Prostate gland (tissue), 2 donors: ENCODE results near the gene SMPD3. TPM values are rescaled to one million over a fixed set of nuclear protein-coding genes. Genes with fewer than 3 reads are reported as not detected.

Experiments
- DNase-seq: peaks from one replicate; pipeline ENCODE4 v3.0.0-alpha.2; 2019; ENCODE audit warnings: low spot score
- H3K27ac ChIP-seq, 2 donors: fragments of 200-600 bp; sonication (generic); 2 replicates each; pipeline ENCODE4 v1.5.1; 2017 to 2019
- H3K27me3 ChIP-seq: fragments of 200-600 bp; sonication (generic); replicated peaks from 2 replicates; pipeline ENCODE4 v1.5.1; 2019; ENCODE audit not compliant: insufficient read depth
- H3K36me3 ChIP-seq, 2 donors: fragments of 200-600 bp; sonication (generic); 1 replicate in 1 of 2; 2 replicates in 1 of 2; pipeline versions ENCODE4 v1.5.1 to v1.8.1; 2017 to 2019
- H3K4me1 ChIP-seq: fragments of 200-600 bp; sonication (generic); replicated peaks from 2 replicates; pipeline ENCODE4 v1.5.1; 2019
- H3K4me3 ChIP-seq, 2 donors: fragments of 200-600 bp; sonication (generic); 2 replicates each; pipeline ENCODE4 v1.5.1; 2017 to 2019
- H3K9me3 ChIP-seq: fragments of 200-600 bp; sonication (generic); 2 replicates; pipeline ENCODE4 v1.5.1; 2017
- POLR2A ChIP-seq: fragments of 450-650 bp; IDR thresholded peaks from one replicate; pipeline ENCODE4 v1.6.1; 2016; ENCODE audit warnings: antibody characterized with exemption, mild to moderate bottlenecking
- POLR2AphosphoS5 ChIP-seq: sonication (generic); formaldehyde crosslinking; IDR thresholded peaks from one replicate; pipeline ENCODE4 v1.6.1; 2017; ENCODE audit warnings: antibody characterized with exemption
- WGBS: methylation state at CpG from one replicate; pipeline ENCODE4 v1.1.5; 2018; 5-methylcytosine and 5-hydroxymethylcytosine counted together
- intact Hi-C: fragments of 100-400 bp; cut with DNase I; formaldehyde crosslinking; loops from one replicate; pipeline ENCODE4 v1.14.2; 2022
- total RNA-seq, 2 donors: library from RNA; depleted of rRNA; stranded (reverse); fragments of >200 nt; gene quantifications; one replicate each; pipeline ENCODE4 v1.1.0, GENCODE V29; 2016
- TF ChIP-seq, protein P1 (sequence below), 4 experiments: fragments of 200-600 bp in 2 of 4; fragments of 450-650 bp in 2 of 4; sonication (generic) in 2 of 4; IDR thresholded peaks; 1 replicate in 3 of 4; 2 replicates in 1 of 4; pipeline ENCODE4 v1.5.1; 2016 to 2019; ENCODE audit warnings: antibody characterized with exemption in 4 of 4, mild to moderate bottlenecking in 2 of 4, moderate library complexity in 2 of 4

SMPD3 gene
- total RNA-seq, 2 donors from 2014 or later, result 4.7 to 27.8 TPM

DNA sequence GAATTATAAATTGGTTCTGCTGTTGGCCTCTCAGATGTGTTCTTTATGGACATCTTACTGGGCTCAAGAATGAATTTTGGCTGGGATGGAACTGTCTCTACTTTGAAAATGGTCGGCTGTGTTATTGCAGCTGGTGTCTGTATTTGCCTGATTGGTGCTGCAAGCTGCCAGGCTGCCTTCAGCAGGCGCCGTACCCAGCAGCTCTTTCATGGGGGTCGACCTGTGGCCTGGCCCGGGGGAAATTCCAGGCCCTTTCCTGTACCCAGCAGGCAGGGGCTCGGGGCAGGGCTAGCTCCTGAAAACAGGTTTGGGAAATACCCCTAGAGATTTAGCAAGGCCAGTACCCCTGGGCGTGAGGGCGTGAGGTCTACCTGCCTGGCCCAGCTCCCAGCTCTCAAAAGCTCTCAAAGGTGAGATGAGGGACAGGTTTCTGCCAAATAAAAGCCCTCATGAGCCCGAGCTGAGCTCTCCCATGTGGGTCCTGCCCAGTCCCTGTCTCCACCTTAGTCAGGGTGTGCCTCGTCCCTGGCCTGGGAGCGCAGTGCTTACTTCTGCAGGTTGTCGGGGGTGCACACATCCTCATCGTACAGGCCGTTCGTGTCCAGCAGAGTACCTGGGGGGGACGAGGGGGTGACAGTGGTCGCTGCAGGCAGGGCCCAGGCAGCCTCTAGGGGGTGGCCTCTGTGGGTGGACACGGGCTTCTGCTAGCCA, 85.2 kb downstream of the SMPD3 start:
- H3K4me3 ChIP-seq, result no peak overlapping the region
- no peaks in the 10 kb centered on the region for H3K36me3 ChIP-seq
- H3K9me3 ChIP-seq, result no peaks in the 10 kb centered on the region
- 74% methylated on average over 16 of the region's 18 CpGs for WGBS
- H3K27me3 ChIP-seq, result no peaks in the 10 kb centered on the region
- no peak overlapping the region for H3K27ac ChIP-seq
- intact Hi-C loops, result no loop called here
- TF ChIP-seq, protein P1, sequence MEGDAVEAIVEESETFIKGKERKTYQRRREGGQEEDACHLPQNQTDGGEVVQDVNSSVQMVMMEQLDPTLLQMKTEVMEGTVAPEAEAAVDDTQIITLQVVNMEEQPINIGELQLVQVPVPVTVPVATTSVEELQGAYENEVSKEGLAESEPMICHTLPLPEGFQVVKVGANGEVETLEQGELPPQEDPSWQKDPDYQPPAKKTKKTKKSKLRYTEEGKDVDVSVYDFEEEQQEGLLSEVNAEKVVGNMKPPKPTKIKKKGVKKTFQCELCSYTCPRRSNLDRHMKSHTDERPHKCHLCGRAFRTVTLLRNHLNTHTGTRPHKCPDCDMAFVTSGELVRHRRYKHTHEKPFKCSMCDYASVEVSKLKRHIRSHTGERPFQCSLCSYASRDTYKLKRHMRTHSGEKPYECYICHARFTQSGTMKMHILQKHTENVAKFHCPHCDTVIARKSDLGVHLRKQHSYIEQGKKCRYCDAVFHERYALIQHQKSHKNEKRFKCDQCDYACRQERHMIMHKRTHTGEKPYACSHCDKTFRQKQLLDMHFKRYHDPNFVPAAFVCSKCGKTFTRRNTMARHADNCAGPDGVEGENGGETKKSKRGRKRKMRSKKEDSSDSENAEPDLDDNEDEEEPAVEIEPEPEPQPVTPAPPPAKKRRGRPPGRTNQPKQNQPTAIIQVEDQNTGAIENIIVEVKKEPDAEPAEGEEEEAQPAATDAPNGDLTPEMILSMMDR (IDR thresholded peaks at IDR 0.05), result no peak
- no peak for TF ChIP-seq POLR2A
- no peak for TF ChIP-seq POLR2AphosphoS5
- DNase-seq, result no peak
- peaks cover 3% of the 10 kb centered on the region for H3K4me1 ChIP-seq

DNA sequence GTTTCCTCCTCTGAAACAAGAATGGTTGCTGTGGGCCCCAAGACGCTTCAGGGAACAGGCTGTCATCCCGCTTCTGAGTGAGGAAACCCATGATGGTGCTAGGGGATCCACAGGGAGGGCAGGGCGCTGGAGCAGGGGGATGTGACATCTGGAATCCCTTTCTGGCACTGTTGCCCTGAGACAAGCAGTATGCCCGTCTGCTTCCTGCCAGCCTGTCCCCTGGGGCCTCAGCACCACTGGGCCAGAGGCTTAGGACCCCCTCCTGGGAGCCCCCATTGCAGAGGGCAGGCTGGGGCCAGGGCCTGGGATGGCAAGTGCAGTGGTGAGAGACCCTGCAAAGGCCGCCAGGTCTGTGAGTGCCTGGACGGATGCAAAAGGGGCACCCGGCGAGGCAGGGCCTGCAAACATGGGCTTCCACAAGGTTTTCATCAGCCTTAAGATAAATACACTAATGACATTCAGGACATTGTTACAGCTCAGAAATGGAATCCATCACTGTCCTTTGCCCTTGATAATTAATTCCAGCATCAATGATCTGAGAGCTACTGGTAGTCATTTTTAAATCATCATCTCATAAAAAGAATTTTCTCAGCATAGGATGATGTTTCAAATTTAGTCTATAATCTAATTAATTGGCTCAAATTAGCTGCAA, 85.9 kb downstream of the SMPD3 start:
- no peaks in the 10 kb centered on the region for H3K27me3 ChIP-seq
- TF ChIP-seq, protein P1 (IDR thresholded peaks at IDR 0.05), result no peak
- no peak for TF ChIP-seq POLR2AphosphoS5
- TF ChIP-seq POLR2A, result no peak
- peaks cover 0 to under 1% of the 10 kb centered on the region in 2 donors for H3K36me3 ChIP-seq
- 75% methylated on average over 8 of the region's 8 CpGs for WGBS
- intact Hi-C loops, result no loop called here
- no peak for DNase-seq
- H3K4me1 ChIP-seq, result peaks cover 3% of the 10 kb centered on the region
- H3K4me3 ChIP-seq, result no peak overlapping the region
- H3K9me3 ChIP-seq, result no peaks in the 10 kb centered on the region
- H3K27ac ChIP-seq, result no peak overlapping the region

DNA sequence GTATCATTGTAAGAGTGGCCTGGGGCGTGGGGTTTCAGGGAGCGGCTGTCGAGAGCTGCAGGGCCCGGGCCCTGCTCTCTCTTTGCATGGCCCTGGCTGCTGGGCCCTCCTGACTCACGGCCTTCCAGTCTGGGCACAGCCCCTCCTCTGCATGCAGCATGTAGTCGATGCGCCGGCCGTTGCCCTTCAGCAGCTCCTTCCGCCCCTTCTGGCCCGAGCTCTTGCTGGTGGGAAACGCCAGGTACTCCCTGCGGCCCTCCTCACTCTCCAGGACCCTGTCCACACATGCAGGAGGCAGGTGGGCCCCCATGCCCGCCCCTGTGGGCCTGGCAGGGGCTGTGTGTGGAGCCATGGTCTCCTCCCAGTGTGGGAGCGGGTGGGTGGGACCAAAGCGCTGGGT, 86.8 kb downstream of the SMPD3 start:
- peaks cover 3% of the 10 kb centered on the region for H3K4me1 ChIP-seq
- no peaks in the 10 kb centered on the region for H3K27me3 ChIP-seq
- H3K27ac ChIP-seq, result no peak overlapping the region
- intact Hi-C loops, result no loop called here
- H3K36me3 ChIP-seq, result peaks cover 0 to 9% of the 10 kb centered on the region in 2 donors
- no peaks in the 10 kb centered on the region for H3K9me3 ChIP-seq
- H3K4me3 ChIP-seq, result no peak overlapping the region
- TF ChIP-seq, protein P1 (IDR thresholded peaks at IDR 0.05), result no peak
- TF ChIP-seq POLR2A (no peak), POLR2AphosphoS5 (no peak)
- DNase-seq, result no peak
- WGBS, result 38% methylated on average over 16 of the region's 16 CpGs

DNA sequence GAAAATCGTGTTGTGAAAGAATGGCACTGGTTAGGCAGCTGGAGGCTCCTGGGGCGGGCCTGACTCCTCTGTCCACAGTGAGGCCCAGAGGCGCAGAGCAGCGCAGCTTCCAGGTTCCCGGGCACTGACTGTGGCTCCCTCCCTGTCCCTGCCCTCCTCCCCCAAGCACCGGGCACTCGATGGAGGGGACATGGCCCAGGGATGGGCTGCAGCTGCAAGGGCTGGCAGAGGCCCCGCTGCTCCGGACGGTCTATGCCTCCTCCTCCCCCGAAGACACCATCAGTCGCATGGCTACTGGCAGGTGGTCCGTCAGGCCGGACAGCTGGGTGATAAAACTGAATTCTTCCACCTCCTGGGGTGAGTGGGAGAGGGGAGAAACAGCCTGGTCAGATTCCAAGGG, 87.4 kb downstream of the SMPD3 start:
- intact Hi-C loops, result no loop called here

More for the DNA sequence above, 87.4 kb downstream of the SMPD3 start:
- Histone ChIP-seq H3K9me3 (no peaks in the 10 kb centered on the region), H3K27me3 (no peaks in the 10 kb centered on the region), H3K27ac (no peak overlapping the region), H3K36me3 (peaks cover 0 to 10% of the 10 kb centered on the region in 2 donors), H3K4me1 (peaks cover 3% of the 10 kb centered on the region), H3K4me3 (no peak overlapping the region)
- DNase-seq, result no peak
- TF ChIP-seq, protein P1 (IDR thresholded peaks at IDR 0.05), result no peak
- no peak for TF ChIP-seq POLR2A
- no peak for TF ChIP-seq POLR2AphosphoS5
- 69% methylated on average over 14 of the region's 14 CpGs for WGBS
